Lower leg skin (tissue), 3 donors: ENCODE measurements around the gene COL25A1.

ENCODE experiments used
- CTCF ChIP-seq, 3 donors: fragments of 450-650 bp; IDR thresholded peaks; one replicate each; pipeline ENCODE4 v1.5.1; 2016; ENCODE audit warnings: antibody characterized with exemption in 3 of 3, mild to moderate bottlenecking in 3 of 3, moderate library complexity in 2 of 3
- POLR2A ChIP-seq, 2 donors: fragments of 450-650 bp; IDR thresholded peaks; one replicate each; pipeline ENCODE4 v1.6.1; 2016 to 2017; ENCODE audit warnings: antibody characterized with exemption in 2 of 2, mild to moderate bottlenecking in 1 of 2, moderate library complexity in 1 of 2

GRCh38 chr4:108833046-108833445 is 469.4 kb downstream of the COL25A1 start:
- TF ChIP-seq CTCF (IDR thresholded peaks at IDR 0.05) (no peak), POLR2A (IDR thresholded peaks at IDR 0.05) (no peak)
